ENCODE data around the gene NATD1.

The NATD1 gene

DNA sequence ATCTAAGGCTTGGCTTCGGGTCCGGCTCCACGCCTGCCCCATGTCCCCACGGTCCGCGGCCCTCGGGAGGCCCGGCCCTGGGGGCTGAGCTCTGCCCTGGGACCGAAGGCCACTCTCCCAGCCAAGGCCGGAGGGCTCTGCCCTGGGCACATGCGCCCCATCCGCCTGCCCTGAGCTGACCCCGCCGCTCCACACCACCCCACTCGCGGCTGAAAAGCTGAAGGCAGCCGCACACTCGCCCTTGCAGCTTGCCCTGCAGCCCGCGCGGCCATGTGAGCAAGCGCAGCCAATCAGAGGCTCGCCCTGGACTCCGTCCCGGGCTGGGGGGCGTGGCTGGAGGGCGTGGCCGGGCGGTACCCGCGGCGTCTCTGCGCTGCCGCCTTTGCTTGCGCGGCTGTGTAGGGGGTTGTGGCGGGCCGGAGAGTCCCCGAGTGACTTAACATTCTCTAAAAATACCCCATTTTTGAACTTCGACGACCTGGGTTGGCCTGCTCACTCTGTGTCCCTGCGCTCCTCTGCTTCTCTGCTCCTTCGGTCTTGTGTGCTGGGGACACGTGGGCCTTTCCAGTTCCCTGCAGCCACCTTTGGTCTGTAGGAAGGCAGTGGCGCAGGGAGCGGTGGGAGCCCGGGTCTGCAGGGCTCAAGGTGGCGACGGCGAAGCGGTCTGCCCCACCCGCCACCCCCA, 22.5 kb upstream of the NATD1 start:
- peak; percentile 91 to 97 for DNase-seq (ENCODE audit: low read depth in 2 of 2)

GRCh38 chr17:21275047-21275578, 21.9 kb upstream of the NATD1 start:
- no peak for DNase-seq (ENCODE audit: low read depth in 2 of 2)

- DNase-seq (ENCODE audit: low read depth in 2 of 2), result no peak
Measured at GRCh38 chr17:21272881-21273792, 19.9 kb upstream of the NATD1 start.

DNA sequence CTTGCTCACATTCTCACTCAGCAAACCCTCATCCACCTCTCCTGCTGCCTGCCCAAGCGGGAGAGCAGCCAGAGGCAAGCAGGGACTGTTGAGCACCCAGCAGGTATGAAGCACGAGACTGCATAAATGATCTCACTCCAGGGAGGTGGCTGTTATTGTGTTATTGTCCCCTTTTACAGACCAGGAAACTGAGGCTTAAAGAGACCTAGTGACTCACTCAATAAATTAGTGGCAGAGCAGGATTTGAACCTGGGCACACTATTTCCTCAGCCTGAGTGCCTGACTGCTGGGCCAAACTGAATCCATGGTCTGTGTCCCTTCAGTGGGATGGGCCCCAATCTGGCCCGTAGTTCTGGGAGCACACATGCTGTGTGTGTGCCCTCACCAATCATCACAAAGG, 19.0 kb upstream of the NATD1 start:
- no peak for DNase-seq (ENCODE audit: low read depth in 2 of 2)

DNA sequence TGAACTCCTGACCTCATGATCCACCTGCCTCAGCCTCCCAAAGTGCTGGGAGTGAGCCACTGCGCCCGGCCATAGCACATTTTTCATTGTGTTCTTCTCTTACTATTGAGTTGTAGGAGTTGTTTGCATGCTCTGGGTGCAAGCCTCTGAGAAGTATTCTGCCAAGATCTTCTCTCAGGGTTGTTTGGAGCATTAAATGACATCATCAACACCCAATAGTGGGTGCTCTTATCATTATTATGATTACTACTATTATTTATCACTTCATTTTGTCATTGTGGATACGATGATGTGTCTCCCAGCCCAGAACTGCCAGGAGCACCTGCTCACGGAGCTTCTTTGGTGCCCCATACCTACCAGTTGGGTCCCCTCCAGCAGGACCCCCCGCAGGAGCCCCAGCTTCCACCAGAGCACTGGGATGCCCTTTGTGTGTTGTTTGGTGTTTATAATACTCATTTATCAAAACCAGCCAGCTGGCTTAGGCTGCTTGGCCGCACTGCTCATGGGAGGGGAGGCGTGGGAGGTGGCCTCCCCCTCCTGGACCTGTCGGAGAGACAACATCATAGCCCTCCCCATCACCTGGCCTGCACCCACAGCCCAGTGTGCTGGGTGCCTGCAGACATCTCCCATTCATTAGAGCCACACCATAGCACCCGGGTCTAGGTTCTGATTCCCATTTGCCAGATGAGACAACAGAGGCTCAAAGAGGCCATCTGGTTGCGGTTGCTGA, 18.4 kb upstream of the NATD1 start:
- DNase-seq (ENCODE audit: low read depth in 2 of 2), result no peak

GRCh38 chr17:21269394-21269793, 16.2 kb upstream of the NATD1 start:
- no peak for DNase-seq (ENCODE audit: low read depth in 2 of 2)

- DNase-seq (ENCODE audit: low read depth in 2 of 2), result no peak
Measured at GRCh38 chr17:21268596-21269188, 15.5 kb upstream of the NATD1 start.

- DNase-seq (ENCODE audit: low read depth in 2 of 2), result no peak
Measured at GRCh38 chr17:21263376-21263775, 10.2 kb upstream of the NATD1 start.

- no peak for DNase-seq (ENCODE audit: low read depth in 2 of 2)
Measured at GRCh38 chr17:21262259-21262993, 9.2 kb upstream of the NATD1 start.

DNA sequence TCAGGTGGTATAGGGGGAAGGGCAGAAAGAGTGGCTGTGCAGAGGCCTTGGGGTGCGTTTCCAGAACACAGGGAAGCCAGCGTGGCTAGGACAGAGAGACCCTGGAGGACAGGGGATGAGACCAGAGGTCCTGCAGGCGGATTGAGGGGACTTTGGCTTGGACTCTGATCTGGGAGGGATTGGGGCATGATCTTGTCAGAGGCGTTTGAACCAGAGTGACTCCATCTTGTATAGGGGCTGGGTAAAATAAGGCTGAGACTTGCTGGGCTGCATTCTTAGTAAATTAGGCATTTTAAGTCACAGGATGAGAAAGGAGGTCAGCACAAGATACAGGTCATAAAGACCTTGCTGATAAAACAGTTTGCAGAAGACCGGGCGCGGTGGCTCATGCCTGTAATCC, 5.4 kb upstream of the NATD1 start:
- no peak for DNase-seq (ENCODE audit: low read depth in 2 of 2)

- no peak for DNase-seq (ENCODE audit: low read depth in 2 of 2)
Measured at GRCh38 chr17:21253646-21254441, 634 bp upstream of the NATD1 start.

GRCh38 chr17:21252289-21252795, 868 bp downstream of the NATD1 start:
- DNase-seq (ENCODE audit: low read depth in 2 of 2), result no peak

GRCh38 chr17:21251337-21252010, 1.7 kb downstream of the NATD1 start:
- DNase-seq (ENCODE audit: low read depth in 2 of 2), result no peak

DNA sequence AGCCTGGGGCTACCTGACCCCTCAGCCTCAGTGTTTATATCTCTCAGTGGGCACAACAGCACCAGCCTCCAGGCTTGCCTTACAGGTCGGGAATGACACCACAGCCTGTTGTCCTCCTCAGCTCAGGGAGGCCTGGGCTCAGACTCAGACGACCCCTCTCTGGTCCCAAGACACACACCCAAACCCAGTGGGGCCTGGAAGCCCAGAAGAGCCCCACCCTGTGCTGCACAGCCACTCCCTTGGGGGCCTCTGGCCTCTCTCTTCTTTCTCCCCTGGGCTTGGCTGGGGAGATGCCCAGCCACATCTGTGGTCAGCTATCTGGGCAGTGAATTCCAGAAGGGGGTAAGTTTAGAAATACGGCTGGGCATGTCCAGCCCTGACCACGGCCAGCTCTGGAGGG, 2.4 kb downstream of the NATD1 start:
- DNase-seq (ENCODE audit: low read depth in 2 of 2), result no peak

DNA sequence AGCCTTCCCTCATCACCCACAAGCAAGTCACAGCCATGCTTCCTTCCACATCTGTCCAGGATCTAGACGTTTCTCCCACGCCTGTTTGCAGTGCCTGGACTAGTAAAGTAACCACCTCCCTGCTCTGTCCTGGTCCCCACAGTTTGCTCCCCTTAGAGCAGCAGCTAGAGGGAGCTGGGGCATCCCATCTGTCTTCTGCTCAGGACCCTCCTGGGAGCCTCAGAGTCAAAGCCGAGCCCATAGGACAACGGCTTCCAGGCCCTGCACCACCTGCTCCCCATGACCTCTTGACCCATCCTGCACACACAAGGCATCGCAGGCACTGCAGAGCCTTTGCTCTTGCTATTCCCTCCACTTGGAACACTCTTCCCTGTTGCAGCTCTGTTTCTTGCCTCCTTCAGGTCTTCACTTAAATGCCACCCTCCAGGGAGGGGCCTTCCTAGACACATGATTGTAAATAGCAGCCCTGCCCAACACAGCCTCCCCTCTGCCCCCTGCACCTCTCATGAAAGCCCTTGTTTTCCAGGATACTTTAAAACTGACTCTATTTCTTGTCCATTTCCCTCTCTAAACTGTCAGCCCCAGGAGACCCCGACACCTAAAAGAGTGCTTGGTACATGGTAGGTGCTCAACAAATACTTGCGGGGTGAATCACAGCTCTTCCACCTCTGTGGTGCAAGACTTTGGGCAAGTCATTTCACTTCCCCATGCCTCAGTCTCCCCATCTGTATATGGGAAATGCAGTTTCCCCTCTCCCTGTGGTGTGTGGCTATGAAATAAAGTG, 3.1 kb downstream of the NATD1 start:
- DNase-seq (ENCODE audit: low read depth in 2 of 2), result no peak

DNA sequence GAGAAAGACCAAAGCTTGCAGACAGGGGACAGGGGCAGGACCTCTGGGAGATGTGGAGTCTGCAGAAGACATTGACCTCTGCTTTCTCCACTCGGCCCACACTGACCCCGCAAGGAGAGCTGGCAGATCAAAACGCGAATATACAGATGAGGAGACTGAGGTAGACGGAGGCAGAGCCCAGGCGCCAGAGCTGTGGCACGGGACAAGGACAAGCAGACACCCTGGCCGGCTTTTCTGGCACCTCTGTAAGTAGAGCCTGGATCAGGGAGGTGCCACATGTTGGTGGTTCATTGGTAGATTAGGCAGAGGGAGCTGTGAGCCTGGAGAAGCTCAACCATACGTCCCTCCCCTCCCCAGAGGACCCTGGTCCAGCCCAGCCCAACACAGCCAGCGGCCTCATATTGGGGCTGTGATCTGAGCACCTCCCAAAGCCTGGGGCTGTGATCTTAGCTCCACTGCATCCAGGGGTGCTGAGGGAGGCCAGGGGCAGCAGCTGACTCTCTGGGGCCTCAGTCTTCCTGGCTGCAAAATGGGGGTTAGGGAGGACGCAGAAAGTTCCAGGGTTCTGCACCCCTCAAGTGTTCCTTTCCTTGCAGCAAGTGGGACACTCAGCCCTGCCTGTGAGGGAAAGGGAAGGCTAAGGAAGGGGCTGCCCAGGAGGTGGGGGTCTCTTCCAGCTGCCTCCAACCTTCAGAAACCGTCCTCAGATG, 4.0 kb downstream of the NATD1 start:
- DNase-seq (ENCODE audit: low read depth in 2 of 2), result no peak

- no peak for DNase-seq (ENCODE audit: low read depth in 2 of 2)
Measured at GRCh38 chr17:21248500-21248899, 4.7 kb downstream of the NATD1 start.

All from stimulated activated CD4-positive, alpha-beta T cell treated with anti-CD3 and anti-CD28 coated beads, Interleukin-12 subunit alpha, Interleukin-12 subunit beta, amount 100 ng/mL, for 24 hours (primary cell).